WTC11 (cell line): Measurements from ENCODE around the gene FGFR2. TPM values are rescaled to one million over a fixed set of nuclear protein-coding genes. Genes with fewer than 3 reads are reported as not detected.
A peak's percentile ranks its signal among the peaks of the same experiment; 100 is the strongest.

Experiments
- ATAC-seq: fragments of 200-7000 bp; cut with Tn5 transposase; 2 replicates; pipeline ENCODE4 v1.10.0; 2021; ENCODE audit warnings: mild to moderate bottlenecking, moderate library complexity
- CTCF ChIA-PET: fragments of 300-600 bp; sonication (Branson Sonifier 250); formaldehyde crosslinking; loops from one replicate; lab custom pipeline; 2021; ENCODE audit warnings: antibody characterized with exemption; lab: Charles Lee
- POLR2A ChIA-PET: fragments of 350-600 bp; sonication (Branson Sonifier 250); formaldehyde crosslinking; loops from one replicate; lab custom pipeline; 2021; ENCODE audit warnings: antibody characterized with exemption; lab: Charles Lee
- DNase-seq: peaks from one replicate; pipeline ENCODE4 v3.0.0; 2021; ENCODE audit warnings: low spot score
- H3K27ac Mint-ChIP-seq: 2 replicates; pipeline ENCODE4 v1.8.0; 2021; ENCODE audit warnings: mixed read lengths
- H3K27me3 Mint-ChIP-seq: 2 replicates; pipeline ENCODE4 v1.8.0; 2021; ENCODE audit warnings: low read depth, mild to moderate bottlenecking, moderate library complexity, mixed read lengths
- H3K36me3 Mint-ChIP-seq: 2 replicates; pipeline ENCODE4 v1.8.0; 2021; ENCODE audit warnings: mixed read lengths
- H3K4me1 Mint-ChIP-seq: 2 replicates; pipeline ENCODE4 v1.8.0; 2022; ENCODE audit warnings: mixed read lengths
- H3K4me3 Mint-ChIP-seq: 2 replicates; pipeline ENCODE4 v1.8.0; 2021; ENCODE audit warnings: mild to moderate bottlenecking, moderate library complexity, mixed read lengths
- H3K9me3 Mint-ChIP-seq: 2 replicates; pipeline ENCODE4 v1.8.0; 2021; ENCODE audit warnings: mixed read lengths
- GABPB1 ChIP-seq: sonication (generic); formaldehyde crosslinking; IDR thresholded peaks from 2 replicates; pipeline ENCODE4 v1.8.1; 2023; ENCODE audit warnings: mild to moderate bottlenecking, missing genetic modification reagents
- GRHL2 ChIP-seq: fragments of 250-450 bp; sonication (Bioruptor Pico); IDR thresholded peaks from 2 replicates; pipeline ENCODE4 v1.8.0; 2022; ENCODE audit warnings: mild to moderate bottlenecking, moderate library complexity; ENCODE audit not compliant: insufficient replicate concordance, severe bottlenecking
- JAZF1 ChIP-seq: fragments of 250-450 bp; sonication (Bioruptor Pico); IDR thresholded peaks from 2 replicates; pipeline ENCODE4 v1.9.0; 2021; ENCODE audit warnings: moderate library complexity, mild to moderate bottlenecking, inconsistent platforms
- SMAD4 ChIP-seq: sonication (generic); formaldehyde crosslinking; IDR thresholded peaks from 2 replicates; pipeline ENCODE4 v1.8.0; 2022; ENCODE audit warnings: mild to moderate bottlenecking, missing genetic modification reagents
- ZNF416 ChIP-seq: fragments of 250-450 bp; sonication (Bioruptor Pico); IDR thresholded peaks from 2 replicates; pipeline ENCODE4 v1.9.0; 2021; ENCODE audit warnings: mild to moderate bottlenecking, inconsistent platforms
- total RNA-seq: library from RNA; stranded (reverse); gene quantifications from 3 replicates; pipeline ENCODE4 v1.2.3, GENCODE V29; 2021
- TF ChIP-seq, protein P1 (sequence below): fragments of 250-450 bp; sonication (Bioruptor Pico); IDR thresholded peaks from 2 replicates; pipeline ENCODE4 v1.9.0; 2021; ENCODE audit warnings: moderate library complexity, mild to moderate bottlenecking, inconsistent platforms, borderline replicate concordance
- TF ChIP-seq, protein P2 (sequence below): sonication (generic); formaldehyde crosslinking; IDR thresholded peaks from 2 replicates; pipeline ENCODE4 v1.8.1; 2022; ENCODE audit warnings: mild to moderate bottlenecking, missing genetic modification reagents, moderate library complexity, borderline replicate concordance
- TF ChIP-seq, protein P3 (sequence below): sonication (generic); formaldehyde crosslinking; IDR thresholded peaks from 2 replicates; pipeline ENCODE4 v1.8.1; 2022; ENCODE audit warnings: mild to moderate bottlenecking, moderate library complexity, missing genetic modification reagents
- TF ChIP-seq, protein P4 (sequence below): sonication (generic); formaldehyde crosslinking; IDR thresholded peaks from 2 replicates; pipeline ENCODE4 v1.8.1; 2022; ENCODE audit warnings: missing genetic modification reagents, borderline replicate concordance
- TF ChIP-seq, protein P5 (sequence below): fragments of 250-450 bp; sonication (Bioruptor Pico); IDR thresholded peaks from 2 replicates; pipeline ENCODE4 v1.9.0; 2021; ENCODE audit warnings: mild to moderate bottlenecking
- TF ChIP-seq, protein P6 (sequence below): sonication (generic); formaldehyde crosslinking; IDR thresholded peaks from 2 replicates; pipeline ENCODE4 v1.8.0; 2022; ENCODE audit warnings: missing genetic modification reagents

FGFR2 gene
- total RNA-seq, 1 experiment from 2014 or later = 95.0 TPM

DNA sequence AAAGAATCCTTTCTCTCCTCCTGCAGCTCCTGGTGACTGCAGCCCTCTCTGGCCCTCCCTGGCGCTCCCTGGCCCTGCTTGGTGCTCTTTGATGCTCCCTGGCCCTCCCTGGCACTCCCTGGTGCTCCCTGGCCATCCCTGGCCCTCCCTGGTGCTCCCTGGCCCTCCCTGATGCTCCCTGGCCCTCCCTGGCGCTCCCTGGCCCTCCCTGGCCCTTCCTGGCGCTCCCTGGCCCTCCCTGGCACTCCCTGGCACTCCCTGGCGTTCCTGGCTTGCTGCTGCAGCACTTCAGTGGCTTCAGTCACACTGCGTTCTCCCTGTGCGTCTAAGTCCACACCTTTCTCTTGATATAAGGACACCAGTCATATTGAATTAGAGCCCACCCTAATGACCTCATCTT lies 15.2 kb upstream of the FGFR2 start (continued):
- TF ChIP-seq, protein P1, sequence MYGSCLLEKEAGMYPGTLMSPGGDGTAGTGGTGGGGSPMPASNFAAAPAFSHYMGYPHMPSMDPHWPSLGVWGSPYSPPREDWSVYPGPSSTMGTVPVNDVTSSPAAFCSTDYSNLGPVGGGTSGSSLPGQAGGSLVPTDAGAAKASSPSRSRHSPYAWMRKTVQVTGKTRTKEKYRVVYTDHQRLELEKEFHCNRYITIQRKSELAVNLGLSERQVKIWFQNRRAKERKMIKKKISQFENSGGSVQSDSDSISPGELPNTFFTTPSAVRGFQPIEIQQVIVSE (CRISPR knock-in tag) = no peak
- TF ChIP-seq GABPB1 (no peak), SMAD4 (CRISPR knock-in tag) (no peak)
- TF ChIP-seq, protein P2, sequence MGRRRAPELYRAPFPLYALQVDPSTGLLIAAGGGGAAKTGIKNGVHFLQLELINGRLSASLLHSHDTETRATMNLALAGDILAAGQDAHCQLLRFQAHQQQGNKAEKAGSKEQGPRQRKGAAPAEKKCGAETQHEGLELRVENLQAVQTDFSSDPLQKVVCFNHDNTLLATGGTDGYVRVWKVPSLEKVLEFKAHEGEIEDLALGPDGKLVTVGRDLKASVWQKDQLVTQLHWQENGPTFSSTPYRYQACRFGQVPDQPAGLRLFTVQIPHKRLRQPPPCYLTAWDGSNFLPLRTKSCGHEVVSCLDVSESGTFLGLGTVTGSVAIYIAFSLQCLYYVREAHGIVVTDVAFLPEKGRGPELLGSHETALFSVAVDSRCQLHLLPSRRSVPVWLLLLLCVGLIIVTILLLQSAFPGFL (CRISPR knock-in tag) = no peak
- TF ChIP-seq, protein P3, sequence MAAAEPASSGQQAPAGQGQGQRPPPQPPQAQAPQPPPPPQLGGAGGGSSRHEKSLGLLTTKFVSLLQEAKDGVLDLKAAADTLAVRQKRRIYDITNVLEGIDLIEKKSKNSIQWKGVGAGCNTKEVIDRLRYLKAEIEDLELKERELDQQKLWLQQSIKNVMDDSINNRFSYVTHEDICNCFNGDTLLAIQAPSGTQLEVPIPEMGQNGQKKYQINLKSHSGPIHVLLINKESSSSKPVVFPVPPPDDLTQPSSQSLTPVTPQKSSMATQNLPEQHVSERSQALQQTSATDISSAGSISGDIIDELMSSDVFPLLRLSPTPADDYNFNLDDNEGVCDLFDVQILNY (CRISPR knock-in tag) = no peak

DNA sequence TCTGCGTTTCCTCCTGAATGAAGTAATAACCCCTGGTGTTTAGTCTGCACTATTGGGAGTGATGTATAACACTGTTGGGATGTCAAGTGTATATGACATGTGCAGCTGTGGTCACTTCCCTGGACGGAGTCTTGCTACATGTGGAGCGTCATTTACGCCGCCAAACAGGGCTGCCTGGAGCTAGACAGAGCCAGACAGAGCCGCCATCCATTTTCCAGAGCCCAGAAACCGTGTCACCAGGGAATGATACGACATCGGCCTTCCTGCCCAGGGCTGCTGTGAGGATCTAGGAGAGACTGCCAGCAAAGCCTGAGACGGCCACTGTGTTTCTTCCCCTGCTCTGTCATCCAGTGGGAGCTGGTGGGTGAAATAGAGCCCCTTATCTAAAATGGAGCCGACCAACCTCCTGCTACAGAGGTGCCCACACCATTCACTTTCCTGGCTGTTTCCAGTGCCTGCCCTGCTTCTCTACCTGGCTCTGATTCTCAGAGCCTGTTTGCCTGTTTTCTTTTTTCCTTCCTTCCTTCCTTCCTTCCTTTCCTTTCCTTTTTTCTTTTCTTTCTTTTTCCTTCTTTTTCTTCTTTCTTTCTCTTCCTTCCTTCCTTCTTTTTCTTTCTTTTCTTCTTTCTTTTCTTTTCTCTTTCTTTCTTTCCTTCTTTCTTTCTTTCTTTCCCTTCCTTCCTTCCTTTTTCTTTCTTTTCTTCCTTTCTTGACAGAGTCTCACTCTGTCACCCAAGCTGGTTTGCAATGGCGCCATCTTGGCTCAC lies 13.3 kb upstream of the FGFR2 start:
- ChIA-PET POLR2A (no interaction called here), CTCF (interaction anchor here (0.7 to 1.3 kb wide), 3 partner anchors 13 to 33 kb away, joined by 3 to 4 read pairs (median 3); partner anchors contain the start of gene FGFR2)
- Mint-ChIP-seq H3K9me3 (no peaks in the 10 kb centered on the region), H3K4me3 (no peak overlapping the region), H3K27ac (peak overlapping the region; percentile 3; the same call in 1 of the 2 replicates), H3K27me3 (peaks cover 16% of the 10 kb centered on the region), H3K36me3 (no peaks in the 10 kb centered on the region), H3K4me1 (peaks cover 25% of the 10 kb centered on the region)
- ATAC-seq = no peak
- TF ChIP-seq ZNF416 = no peak
- TF ChIP-seq, protein P4, sequence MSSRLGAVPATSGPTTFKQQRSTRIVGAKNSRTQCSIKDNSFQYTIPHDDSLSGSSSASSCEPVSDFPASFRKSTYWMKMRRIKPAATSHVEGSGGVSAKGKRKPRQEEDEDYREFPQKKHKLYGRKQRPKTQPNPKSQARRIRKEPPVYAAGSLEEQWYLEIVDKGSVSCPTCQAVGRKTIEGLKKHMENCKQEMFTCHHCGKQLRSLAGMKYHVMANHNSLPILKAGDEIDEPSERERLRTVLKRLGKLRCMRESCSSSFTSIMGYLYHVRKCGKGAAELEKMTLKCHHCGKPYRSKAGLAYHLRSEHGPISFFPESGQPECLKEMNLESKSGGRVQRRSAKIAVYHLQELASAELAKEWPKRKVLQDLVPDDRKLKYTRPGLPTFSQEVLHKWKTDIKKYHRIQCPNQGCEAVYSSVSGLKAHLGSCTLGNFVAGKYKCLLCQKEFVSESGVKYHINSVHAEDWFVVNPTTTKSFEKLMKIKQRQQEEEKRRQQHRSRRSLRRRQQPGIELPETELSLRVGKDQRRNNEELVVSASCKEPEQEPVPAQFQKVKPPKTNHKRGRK (CRISPR knock-in tag) = 0 out of 2 replicates have a peak, but pooled peaks have one; percentile 59
- TF ChIP-seq, protein P5, sequence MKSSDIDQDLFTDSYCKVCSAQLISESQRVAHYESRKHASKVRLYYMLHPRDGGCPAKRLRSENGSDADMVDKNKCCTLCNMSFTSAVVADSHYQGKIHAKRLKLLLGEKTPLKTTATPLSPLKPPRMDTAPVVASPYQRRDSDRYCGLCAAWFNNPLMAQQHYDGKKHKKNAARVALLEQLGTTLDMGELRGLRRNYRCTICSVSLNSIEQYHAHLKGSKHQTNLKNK (CRISPR knock-in tag) = no peak
- no peak for DNase-seq

DNA sequence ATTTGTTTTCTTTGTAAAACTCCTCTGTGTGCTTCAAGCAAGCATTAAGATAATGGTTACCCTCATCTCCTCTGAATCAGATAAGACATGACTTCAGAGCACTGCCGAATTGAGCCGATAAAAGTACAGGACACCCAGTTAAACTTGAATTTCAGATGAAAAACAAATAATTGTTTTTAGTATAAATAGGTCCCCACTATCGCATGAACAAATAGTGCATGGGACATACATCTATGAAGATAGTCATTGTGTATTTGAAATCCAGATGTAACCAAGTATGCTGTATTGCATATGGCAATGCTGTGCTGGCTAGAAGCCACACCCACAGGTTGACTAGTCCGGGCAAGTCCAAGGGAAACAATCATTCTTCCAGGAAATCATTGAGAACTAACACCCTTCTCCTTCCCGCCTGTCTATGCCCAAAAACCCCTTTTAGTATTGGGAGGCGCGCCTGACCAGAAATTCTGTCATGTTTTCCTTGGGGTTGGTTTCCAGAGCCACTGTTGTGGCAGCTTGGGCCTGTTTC lies 12.6 kb upstream of the FGFR2 start:
- Mint-ChIP-seq H3K27me3 (peaks cover 16% of the 10 kb centered on the region), H3K4me3 (no peak overlapping the region), H3K4me1 (peaks cover 31% of the 10 kb centered on the region), H3K9me3 (no peaks in the 10 kb centered on the region), H3K27ac (no peak overlapping the region; the same call in 1 of the 2 replicates), H3K36me3 (no peaks in the 10 kb centered on the region)
- POLR2A ChIA-PET = no interaction called here
- CTCF ChIA-PET = interaction anchor here (1.0 kb wide), 1 partner anchor 14 kb away, joined by 3 read pairs; no protein-coding TSS in a partner anchor
- ATAC-seq (no peak), DNase-seq (no peak)
- TF ChIP-seq GRHL2 (CRISPR knock-in tag) (no peak), JAZF1 (CRISPR knock-in tag) (no peak)
- TF ChIP-seq, protein P6, sequence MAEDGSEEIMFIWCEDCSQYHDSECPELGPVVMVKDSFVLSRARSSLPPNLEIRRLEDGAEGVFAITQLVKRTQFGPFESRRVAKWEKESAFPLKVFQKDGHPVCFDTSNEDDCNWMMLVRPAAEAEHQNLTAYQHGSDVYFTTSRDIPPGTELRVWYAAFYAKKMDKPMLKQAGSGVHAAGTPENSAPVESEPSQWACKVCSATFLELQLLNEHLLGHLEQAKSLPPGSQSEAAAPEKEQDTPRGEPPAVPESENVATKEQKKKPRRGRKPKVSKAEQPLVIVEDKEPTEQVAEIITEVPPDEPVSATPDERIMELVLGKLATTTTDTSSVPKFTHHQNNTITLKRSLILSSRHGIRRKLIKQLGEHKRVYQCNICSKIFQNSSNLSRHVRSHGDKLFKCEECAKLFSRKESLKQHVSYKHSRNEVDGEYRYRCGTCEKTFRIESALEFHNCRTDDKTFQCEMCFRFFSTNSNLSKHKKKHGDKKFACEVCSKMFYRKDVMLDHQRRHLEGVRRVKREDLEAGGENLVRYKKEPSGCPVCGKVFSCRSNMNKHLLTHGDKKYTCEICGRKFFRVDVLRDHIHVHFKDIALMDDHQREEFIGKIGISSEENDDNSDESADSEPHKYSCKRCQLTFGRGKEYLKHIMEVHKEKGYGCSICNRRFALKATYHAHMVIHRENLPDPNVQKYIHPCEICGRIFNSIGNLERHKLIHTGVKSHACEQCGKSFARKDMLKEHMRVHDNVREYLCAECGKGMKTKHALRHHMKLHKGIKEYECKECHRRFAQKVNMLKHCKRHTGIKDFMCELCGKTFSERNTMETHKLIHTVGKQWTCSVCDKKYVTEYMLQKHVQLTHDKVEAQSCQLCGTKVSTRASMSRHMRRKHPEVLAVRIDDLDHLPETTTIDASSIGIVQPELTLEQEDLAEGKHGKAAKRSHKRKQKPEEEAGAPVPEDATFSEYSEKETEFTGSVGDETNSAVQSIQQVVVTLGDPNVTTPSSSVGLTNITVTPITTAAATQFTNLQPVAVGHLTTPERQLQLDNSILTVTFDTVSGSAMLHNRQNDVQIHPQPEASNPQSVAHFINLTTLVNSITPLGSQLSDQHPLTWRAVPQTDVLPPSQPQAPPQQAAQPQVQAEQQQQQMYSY = no peak
- TF ChIP-seq, protein P4 (CRISPR knock-in tag) = no peak
